Epithelial cell of proximal tubule (primary cell): Measurements from ENCODE around the gene PIRT. TPM values are rescaled to one million over a fixed set of nuclear protein-coding genes. Genes with fewer than 3 reads are reported as not detected.

Experiments
- DNase-seq: peaks from one replicate; pipeline ENCODE4 v3.0.0-alpha.2; 2011; ENCODE audit warnings: low read depth
- H3K4me3 ChIP-seq: 2 replicates; pipeline ENCODE4 v1.5.1; 2011; ENCODE audit warnings: low read depth, mild to moderate bottlenecking, low read length
- CTCF ChIP-seq: conservative IDR thresholded peaks from 2 replicates; pipeline ENCODE4 v1.5.1; 2012; ENCODE audit warnings: low read depth, mild to moderate bottlenecking, low read length
- total RNA-seq: library from RNA; depleted of rRNA; stranded (reverse); fragments of >200 nt; gene quantifications from 2 replicates; pipeline ENCODE4 v1.2.3, GENCODE V29; 2015

PIRT gene
- not detected in 2 replicates for total RNA-seq

GRCh38 chr17:10837921-10838320 is at the start of gene PIRT:
Gene PIRT, minus strand, starts transcription at chr17:10838087. Its CDS starts 12,442 bp downstream, at chr17:10825645.
- no peak for TF ChIP-seq CTCF
- DNase-seq: no peak
- H3K4me3 ChIP-seq: no peak within 1 kb of the TSS

GRCh38 chr17:10881959-10882358 is 44.1 kb upstream of the PIRT start:
- no peak overlapping the region for H3K4me3 ChIP-seq
- no peak for TF ChIP-seq CTCF
- no peak for DNase-seq

- no peak overlapping the region for H3K4me3 ChIP-seq
- TF ChIP-seq CTCF: peak; percentile 60
- DNase-seq: no peak
Observed at GRCh38 chr17:10879190-10879836, 41.4 kb upstream of the PIRT start.

- TF ChIP-seq CTCF: peak; percentile 61
- DNase-seq: no peak
- no peak overlapping the region for H3K4me3 ChIP-seq
Observed at GRCh38 chr17:10875984-10876555, 38.2 kb upstream of the PIRT start.

GRCh38 chr17:10875430-10875851 is 37.6 kb upstream of the PIRT start:
- TF ChIP-seq CTCF: no peak
- no peak overlapping the region for H3K4me3 ChIP-seq
- no peak for DNase-seq

- DNase-seq: no peak
Observed at GRCh38 chr17:10871914-10872313, 34.0 kb upstream of the PIRT start.

More at GRCh38 chr17:10871914-10872313, 34.0 kb upstream of the PIRT start:
- no peak overlapping the region for H3K4me3 ChIP-seq
- TF ChIP-seq CTCF: no peak
